GM23248 (cell line): ENCODE measurements around the gene IFFO2. TPM values are rescaled to one million over a fixed set of nuclear protein-coding genes. Genes with fewer than 3 reads are reported as not detected.

ENCODE experiments used
- DNase-seq: peaks from one replicate; pipeline ENCODE4 v3.0.0-alpha.2; 2015
- H2AFZ ChIP-seq: fragments of 200-600 bp; sonication (generic); 2 replicates; pipeline ENCODE4 v1.6.1; 2016; ENCODE audit warnings: antibody characterized with exemption
- H3F3A ChIP-seq: fragments of 200-600 bp; sonication (generic); 2 replicates; pipeline ENCODE4 v1.6.1; 2016; ENCODE audit warnings: mild to moderate bottlenecking, antibody characterized with exemption, mixed run types; ENCODE audit not compliant: insufficient read depth
- H3K27ac ChIP-seq: fragments of 200-600 bp; sonication (generic); 2 replicates; pipeline ENCODE4 v1.5.1; 2016; ENCODE audit warnings: mild to moderate bottlenecking
- H3K27me3 ChIP-seq: fragments of 200-600 bp; sonication (generic); replicated peaks from 2 replicates; pipeline ENCODE4 v1.6.1; 2016; ENCODE audit warnings: mild to moderate bottlenecking; ENCODE audit not compliant: insufficient read depth
- H3K36me3 ChIP-seq: fragments of 200-600 bp; sonication (generic); 2 replicates; pipeline ENCODE4 v1.6.1; 2016; ENCODE audit warnings: low read depth, mild to moderate bottlenecking
- H3K4me1 ChIP-seq: fragments of 200-600 bp; sonication (generic); 2 replicates; pipeline ENCODE4 v1.6.1; 2016; ENCODE audit warnings: mild to moderate bottlenecking; ENCODE audit not compliant: insufficient read depth
- H3K4me2 ChIP-seq: fragments of 200-600 bp; sonication (generic); one replicate; pipeline ENCODE4 v1.6.1; 2016; ENCODE audit warnings: mild to moderate bottlenecking; ENCODE audit not compliant: unreplicated experiment
- H3K4me3 ChIP-seq: fragments of 200-600 bp; sonication (generic); 2 replicates; pipeline ENCODE4 v1.5.1; 2016; ENCODE audit warnings: mild to moderate bottlenecking
- H3K79me2 ChIP-seq: fragments of 200-600 bp; sonication (generic); 2 replicates; pipeline ENCODE4 v1.6.1; 2016; ENCODE audit warnings: mild to moderate bottlenecking; ENCODE audit not compliant: insufficient read depth
- H3K9ac ChIP-seq: fragments of 200-600 bp; sonication (generic); 2 replicates; pipeline ENCODE4 v1.6.1; 2016; ENCODE audit warnings: mild to moderate bottlenecking
- H3K9me2 ChIP-seq: fragments of 200-600 bp; sonication (generic); 2 replicates; pipeline ENCODE4 v1.6.1; 2016; ENCODE audit warnings: mixed run types, mild to moderate bottlenecking, moderate library complexity; ENCODE audit not compliant: insufficient read depth
- H3K9me3 ChIP-seq: fragments of 200-600 bp; sonication (generic); one replicate; pipeline ENCODE4 v1.6.1; 2017; ENCODE audit warnings: low read depth
- H4K20me1 ChIP-seq: fragments of 200-600 bp; sonication (generic); 2 replicates; pipeline ENCODE4 v1.6.0; 2016; ENCODE audit not compliant: insufficient read depth
- EZH2 ChIP-seq: fragments of 200-600 bp; sonication (generic); IDR thresholded peaks from 2 replicates; pipeline ENCODE4 v1.6.1; 2018; ENCODE audit warnings: antibody characterized with exemption, mild to moderate bottlenecking; ENCODE audit not compliant: insufficient read depth, poor library complexity, severe bottlenecking
- EZH2phosphoT487 ChIP-seq: fragments of 200-600 bp; sonication (generic); IDR thresholded peaks from 2 replicates; pipeline ENCODE4 v1.6.1; 2018; ENCODE audit warnings: antibody characterized with exemption, moderate library complexity, mild to moderate bottlenecking, low read depth; ENCODE audit not compliant: insufficient read depth
- WGBS, 2 experiments: methylation state at CpG; one replicate each; pipeline ENCODE4 v1.1.6; 2015 to 2017; ENCODE audit warnings: low lambda C conversion rate in 2 of 2, low coverage in 1 of 2; ENCODE audit errors: missing lambda C conversion rate in 2 of 2; 5-methylcytosine and 5-hydroxymethylcytosine counted together
- in situ Hi-C: fragments of 300-500 bp; cut with MboI; formaldehyde crosslinking; loops from 2 replicates; pipeline ENCODE4 v1.15.0; 2020
- microRNA counts: library from miRNA; unstranded; fragments of <30 nt; microRNA quantifications from one replicate; lab custom pipeline; 2016
- microRNA-seq: library from miRNA; unstranded; fragments of <30 nt; microRNA quantifications from one replicate; pipeline ENCODE4, GENCODE V29; 2016; ENCODE audit warnings: borderline number of aligned reads
- polyA plus RNA-seq: library from polyadenylated mRNA; unstranded; fragments of >200 nt; fragmentation: Nextera tagmentation; extraction: Ambion mirVana; gene quantifications from 2 replicates; pipeline ENCODE4 v1.2.1, GENCODE V29; 2016
- small RNA-seq: library from RNA; depleted of rRNA; stranded (forward); fragments of <200 nt; gene quantifications from one replicate; pipeline ENCODE3, GENCODE V24; 2014; ENCODE audit warnings: low read depth, low replicate concordance
- total RNA-seq: library from RNA; depleted of rRNA; stranded (reverse); fragments of >200 nt; shearing (Covaris generic); gene quantifications from 2 replicates; pipeline ENCODE4 v1.2.3, GENCODE V29; 2014; rRNA removed

The IFFO2 gene
- total and polyA plus RNA-seq, 2 experiments from 2014 or later = 0.60 to 12.8 TPM

DNA sequence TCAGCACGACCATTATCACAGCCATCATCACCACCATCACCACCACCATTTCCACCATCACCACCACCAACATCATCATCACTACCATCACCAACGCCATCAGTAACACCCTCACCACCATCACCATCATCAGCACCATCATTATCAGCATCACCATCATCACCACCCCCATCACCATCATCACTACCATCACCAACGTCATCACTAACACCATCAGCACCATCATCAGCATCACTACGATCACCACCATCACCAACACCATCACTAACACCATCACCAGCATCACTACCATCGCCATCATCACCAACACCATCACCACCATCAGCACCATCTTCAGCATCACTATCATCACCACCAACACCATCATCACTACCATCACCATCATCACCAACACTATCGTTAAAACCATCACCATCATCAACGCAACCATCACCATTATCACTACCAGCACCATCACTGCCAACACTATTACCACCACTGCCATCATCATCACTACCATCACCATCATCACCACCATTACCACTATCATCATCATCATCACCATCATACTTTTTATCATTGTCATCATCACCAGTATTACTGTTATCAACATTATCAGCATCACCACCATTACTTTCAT is 98.3 kb downstream of the IFFO2 start:
- no peak for DNase-seq
- H3K27me3 ChIP-seq = no peaks in the 10 kb centered on the region; the same call in 1 of the 2 replicates
- H3K9me3 ChIP-seq = no peaks in the 10 kb centered on the region
- H3K9ac ChIP-seq = no peak overlapping the region
- TF ChIP-seq EZH2phosphoT487 (no peak), EZH2 (no peak)
- no peak overlapping the region for H3K27ac ChIP-seq
- no peaks in the 10 kb centered on the region for H4K20me1 ChIP-seq
- no peak overlapping the region for H3K4me3 ChIP-seq
- H3F3A ChIP-seq = no peaks in the 10 kb centered on the region
- no peaks in the 10 kb centered on the region for H3K36me3 ChIP-seq
- in situ Hi-C loops = no loop called here
- H2AFZ ChIP-seq = no peak overlapping the region
- 42 to 49% methylated on average over 7 of the region's 7 CpGs for WGBS, 2 experiments
- H3K4me1 ChIP-seq = no peaks in the 10 kb centered on the region
- H3K4me2 ChIP-seq = no peak overlapping the region
- no peaks in the 10 kb centered on the region for H3K9me2 ChIP-seq
- no peaks in the 10 kb centered on the region for H3K79me2 ChIP-seq

DNA sequence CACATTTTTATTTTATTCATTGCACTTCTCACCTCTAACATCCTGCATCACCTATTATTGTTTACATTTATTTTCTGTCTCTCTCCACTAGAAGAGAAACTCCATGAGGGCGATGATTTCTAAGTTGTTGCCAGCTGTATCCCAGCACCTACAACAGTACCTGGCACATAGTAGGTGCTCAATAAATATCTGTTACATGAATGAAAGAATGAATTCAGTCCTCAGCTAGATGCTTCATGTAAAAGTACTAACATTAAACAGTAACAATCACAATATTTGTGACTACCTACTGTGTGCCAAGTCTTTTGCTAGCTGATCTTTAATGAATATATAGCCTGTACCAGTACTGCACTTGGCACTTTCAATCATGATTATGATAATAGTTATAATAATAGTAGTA is 100.0 kb downstream of the IFFO2 start:
- no peak overlapping the region for H3K9ac ChIP-seq
- no peaks in the 10 kb centered on the region for H4K20me1 ChIP-seq
- no peaks in the 10 kb centered on the region for H3K9me2 ChIP-seq
- no peak overlapping the region for H2AFZ ChIP-seq
- in situ Hi-C loops = no loop called here
- no peak overlapping the region for H3K27ac ChIP-seq
- H3K9me3 ChIP-seq = no peaks in the 10 kb centered on the region
- no peaks in the 10 kb centered on the region for H3K36me3 ChIP-seq
- no peaks in the 10 kb centered on the region; the same call in 1 of the 2 replicates for H3K27me3 ChIP-seq
- DNase-seq = no peak
- 77 to 78% methylated on average over 1 of the region's 1 CpG for WGBS, 2 experiments
- no peaks in the 10 kb centered on the region for H3F3A ChIP-seq
- TF ChIP-seq EZH2 (no peak), EZH2phosphoT487 (no peak)
- H3K4me1 ChIP-seq = no peaks in the 10 kb centered on the region
- H3K4me2 ChIP-seq = no peak overlapping the region
- H3K4me3 ChIP-seq = no peak overlapping the region
- H3K79me2 ChIP-seq = no peaks in the 10 kb centered on the region

DNA sequence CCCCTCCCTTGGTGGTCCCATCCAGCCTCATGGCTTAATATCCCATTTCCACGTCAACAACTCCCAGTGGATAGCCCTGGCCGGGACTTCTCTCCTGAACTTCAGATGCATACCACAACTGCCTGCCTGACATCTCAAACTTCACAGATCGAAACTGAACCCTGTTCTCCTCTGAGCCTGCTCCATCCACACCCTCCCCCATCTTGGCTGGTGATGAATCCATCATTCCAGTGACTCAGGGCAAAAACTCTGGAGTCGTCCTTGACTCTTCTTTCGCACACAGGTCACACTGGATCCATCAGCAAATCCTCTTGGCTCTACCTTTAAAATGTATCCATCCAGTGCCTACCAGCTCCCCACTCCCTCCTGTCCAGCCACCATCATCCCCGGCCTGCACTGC is 100.9 kb downstream of the IFFO2 start:
- no peak overlapping the region for H3K9ac ChIP-seq
- no peaks in the 10 kb centered on the region for H3F3A ChIP-seq
- no peaks in the 10 kb centered on the region; the same call in 1 of the 2 replicates for H3K27me3 ChIP-seq
- no peak overlapping the region for H3K4me2 ChIP-seq
- H2AFZ ChIP-seq = no peak overlapping the region
- no peaks in the 10 kb centered on the region for H3K4me1 ChIP-seq
- H3K9me2 ChIP-seq = no peaks in the 10 kb centered on the region
- H4K20me1 ChIP-seq = no peaks in the 10 kb centered on the region
- H3K36me3 ChIP-seq = no peaks in the 10 kb centered on the region
- DNase-seq = no peak
- no peaks in the 10 kb centered on the region for H3K9me3 ChIP-seq
- no peak overlapping the region for H3K4me3 ChIP-seq
- in situ Hi-C loops = no loop called here
- no peaks in the 10 kb centered on the region for H3K79me2 ChIP-seq
- no peak overlapping the region for H3K27ac ChIP-seq
- WGBS, 2 experiments = 38 to 48% methylated on average over 6 of the region's 6 CpGs
- TF ChIP-seq EZH2 (no peak), EZH2phosphoT487 (no peak)

DNA sequence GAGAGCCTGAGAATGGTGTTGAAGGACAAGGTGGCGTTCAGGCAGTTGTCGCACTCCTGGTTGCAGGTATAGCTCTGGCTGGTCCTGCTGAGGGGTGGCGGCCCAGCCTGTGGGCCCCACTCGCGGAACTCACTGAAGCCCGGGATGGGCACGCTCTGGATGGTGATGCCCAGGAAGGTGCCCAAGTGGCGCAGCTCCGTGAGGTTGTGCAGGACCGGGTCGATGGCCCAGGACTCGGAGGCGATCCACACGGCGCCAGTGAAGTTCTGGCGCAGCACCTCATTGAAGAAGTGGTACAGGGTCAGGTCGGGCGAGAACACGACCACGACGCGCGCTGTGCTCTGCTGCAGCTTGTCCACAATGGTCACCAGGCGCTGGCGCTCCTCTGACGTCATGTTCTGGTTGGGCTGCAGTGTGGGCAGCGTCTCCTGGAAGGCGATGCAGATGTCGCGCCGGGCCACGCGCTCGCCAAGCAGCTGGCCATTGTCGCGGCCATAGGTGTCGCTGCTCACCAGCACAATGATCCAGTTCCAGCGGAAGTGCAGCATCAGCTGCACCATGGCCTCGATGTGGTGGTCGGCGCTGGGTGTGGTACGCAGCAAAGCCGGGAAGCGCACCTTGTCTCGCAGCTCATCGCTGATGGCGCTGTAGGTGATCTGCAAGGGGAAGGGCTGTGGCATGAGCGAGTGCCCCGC is 102.0 kb downstream of the IFFO2 start:
- DNase-seq = no peak
- Histone ChIP-seq H3K27ac (no peak overlapping the region), H3K4me2 (no peak overlapping the region), H3K9me3 (no peaks in the 10 kb centered on the region), H3F3A (no peaks in the 10 kb centered on the region), H3K9me2 (no peaks in the 10 kb centered on the region), H3K4me1 (no peaks in the 10 kb centered on the region), H2AFZ (no peak overlapping the region), H3K9ac (no peak overlapping the region), H3K79me2 (no peaks in the 10 kb centered on the region), H3K4me3 (no peak overlapping the region), H3K36me3 (no peaks in the 10 kb centered on the region), H4K20me1 (no peaks in the 10 kb centered on the region), H3K27me3 (no peaks in the 10 kb centered on the region; the same call in 1 of the 2 replicates)
- WGBS, 2 experiments = 81 to 84% methylated on average over 40 to 49 of the region's 49 CpGs
- in situ Hi-C loops = no loop called here
- TF ChIP-seq EZH2phosphoT487 (no peak), EZH2 (no peak)

MicroRNAs within 50 kb of the gene (microRNA counts, 767-probe panel; counts per million panel counts)
- 3,644 counts per million, percentile 88 among the panel's probes with 10 or more counts for microRNA hsa-miR-1290 (lab: Ali Mortazavi, UCI)

Small RNAs within 50 kb of the gene (microRNA-seq; reads per million reads assigned to microRNA genes)
- gene MIR1290 (not detected), gene MIR4695 (not detected)

Small RNAs within 50 kb of the gene (small RNA-seq; reads per million reads assigned to genes)
- gene MIR1290 (not detected), gene MIR4695 (not detected)

Other genes starting within 250 kb of the IFFO2 start
- not detected in 2 replicates for gene TAS1R2, start 97.0 kb downstream of the IFFO2 start, total RNA-seq
- not detected in 2 replicates for gene TAS1R2, start 97.0 kb downstream of the IFFO2 start, polyA plus RNA-seq
- gene ALDH4A1, start 54.1 kb downstream of the IFFO2 start, total RNA-seq = 13.3 and 26.4 TPM in 2 replicates
- 10.9 and 11.2 TPM in 2 replicates for gene ALDH4A1, start 54.1 kb downstream of the IFFO2 start, polyA plus RNA-seq